GM18505 (cell line): Measurements from ENCODE around the gene FAM131A.

Source experiments
- ATAC-seq: cut with Tn5 transposase; IDR thresholded peaks from one replicate; pipeline ENCODE4 v1.9.1; 2021; ENCODE audit not compliant: unreplicated experiment
- POLR2A ChIP-seq: IDR thresholded peaks from 4 replicates; pipeline ENCODE4 v1.6.1; 2011; ENCODE audit warnings: borderline replicate concordance; ENCODE audit not compliant: insufficient read depth, insufficient read length; ENCODE audit errors: extremely low read depth

The FAM131A gene

DNA sequence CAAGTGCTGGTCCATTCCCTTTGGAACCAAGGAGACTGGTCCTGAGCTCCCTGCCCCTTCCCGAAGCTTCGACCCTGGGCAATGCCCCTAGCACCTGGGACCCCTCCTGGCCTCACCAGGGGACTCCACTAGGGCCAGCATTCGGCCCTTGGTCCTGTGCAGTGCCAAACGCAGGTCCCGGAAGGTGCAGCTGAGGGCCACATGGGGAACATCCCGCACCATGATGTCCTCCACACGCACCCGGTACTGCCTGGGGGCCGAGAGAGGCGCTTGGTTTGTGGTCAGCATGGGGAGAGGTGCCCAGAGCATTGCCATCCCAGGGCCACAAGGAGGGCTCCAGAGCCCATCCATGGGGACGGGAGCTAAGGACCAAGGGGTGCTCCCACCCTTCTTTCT, 16.1 kb downstream of the FAM131A start:
- TF ChIP-seq POLR2A = no peak
- no peak for ATAC-seq

GRCh38 chr3:184354121-184354728, 16.8 kb downstream of the FAM131A start:
- no peak for TF ChIP-seq POLR2A
- no peak for ATAC-seq

- ATAC-seq = no peak
- TF ChIP-seq POLR2A = no peak
Observed at GRCh38 chr3:184354754-184355153, 17.4 kb downstream of the FAM131A start.

- ATAC-seq = no peak
- no peak for TF ChIP-seq POLR2A
Observed at GRCh38 chr3:184355261-184356040, 18.1 kb downstream of the FAM131A start.

DNA sequence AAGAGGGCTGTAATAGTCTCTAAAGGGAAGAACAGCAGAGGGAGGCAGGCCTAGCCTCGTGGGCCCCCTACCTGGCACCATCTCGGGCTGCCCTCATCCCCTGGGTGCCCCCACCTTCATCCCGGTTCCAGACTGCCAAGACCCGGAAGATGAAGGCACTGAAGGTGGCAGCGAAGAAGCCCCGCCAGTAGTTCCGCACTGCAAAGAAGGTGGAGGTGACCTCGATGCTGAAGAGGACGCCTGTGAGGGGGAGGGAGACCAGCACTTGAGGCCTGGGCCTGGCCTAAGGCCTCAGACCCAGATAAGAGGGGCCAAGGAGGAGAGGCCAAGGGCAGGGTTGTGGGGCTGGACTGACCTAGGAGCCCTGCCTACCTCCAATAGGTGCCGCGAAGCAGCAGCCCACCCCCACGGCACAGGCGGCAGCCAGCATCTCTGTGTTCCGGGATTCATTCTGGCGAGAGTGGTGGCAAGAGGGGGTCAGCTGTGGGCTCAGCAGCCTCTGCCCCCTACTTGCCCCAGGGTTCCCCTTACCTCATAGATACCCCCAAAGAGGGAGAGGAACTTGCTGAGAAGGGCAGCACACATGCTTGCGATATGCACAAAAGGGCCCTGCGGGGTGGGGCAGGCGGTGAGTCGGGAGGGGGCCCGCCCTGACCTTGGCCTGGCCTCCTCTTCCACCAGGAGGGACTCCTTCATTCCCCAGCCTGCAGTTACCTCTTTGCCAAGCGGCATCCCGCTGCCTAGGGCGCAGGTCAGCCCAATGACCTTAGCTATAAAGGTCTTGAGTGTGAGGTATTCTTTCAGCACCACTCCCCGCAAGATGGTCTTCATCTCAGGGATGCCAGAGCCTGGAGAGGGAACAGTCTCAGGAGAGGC, 20.1 kb downstream of the FAM131A start:
- no peak for ATAC-seq
- TF ChIP-seq POLR2A = no peak

DNA sequence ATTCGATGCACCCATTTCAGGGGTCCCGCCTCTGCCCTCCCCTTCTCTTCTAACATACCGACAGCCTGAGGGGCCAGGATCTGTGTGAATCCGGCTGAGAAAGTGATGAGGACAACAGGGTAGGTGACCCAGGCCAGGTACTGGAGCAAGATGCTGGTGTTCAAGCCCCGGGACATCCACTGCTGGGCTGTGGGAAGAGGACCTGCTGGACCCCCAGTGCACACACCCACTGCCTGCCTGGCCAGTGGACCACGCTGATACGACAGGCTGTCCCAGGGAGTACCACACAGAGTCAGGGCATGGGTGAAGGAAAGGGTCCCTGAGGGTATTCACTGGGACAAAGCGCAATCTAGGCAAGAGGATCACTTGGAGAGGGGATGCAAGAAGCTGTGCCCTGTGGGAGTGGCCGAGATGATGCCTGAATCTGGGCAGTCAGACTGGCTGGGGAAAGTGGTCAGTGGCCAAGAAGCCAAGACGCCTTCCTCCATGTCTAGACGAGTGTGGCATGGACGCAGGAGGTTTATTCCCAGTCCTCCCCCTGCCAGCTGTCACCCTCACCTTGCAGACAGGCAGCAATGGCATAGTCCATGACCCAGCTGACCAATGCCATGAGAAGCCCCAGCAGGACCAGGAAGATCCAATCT, 20.8 kb downstream of the FAM131A start:
- ATAC-seq = no peak
- TF ChIP-seq POLR2A = no peak

GRCh38 chr3:184358921-184359350, 21.5 kb downstream of the FAM131A start:
- no peak for ATAC-seq

GRCh38 chr3:184359610-184360009, 22.2 kb downstream of the FAM131A start:
- ATAC-seq = no peak
- TF ChIP-seq POLR2A = no peak

More at GRCh38 chr3:184358921-184359350, 21.5 kb downstream of the FAM131A start:
- TF ChIP-seq POLR2A = no peak

- no peak for ATAC-seq
- TF ChIP-seq POLR2A = no peak
Observed at GRCh38 chr3:184360070-184360928, 22.9 kb downstream of the FAM131A start.

- TF ChIP-seq POLR2A = no peak
- ATAC-seq = peak; percentile 8
Observed at GRCh38 chr3:184360929-184361531, 23.6 kb downstream of the FAM131A start.

GRCh38 chr3:184361532-184361931, 24.1 kb downstream of the FAM131A start, which contains the start of the genes CLCN2 and POLR2H:
Gene CLCN2, minus strand, starts transcription at chr3:184361605. Its CDS starts 126 bp downstream, at chr3:184361479.
Gene POLR2H, plus strand, starts transcription at chr3:184361710. Its CDS starts 1,783 bp downstream, at chr3:184363493.
- peak; percentile 55 for TF ChIP-seq POLR2A
- peak; percentile 34 for ATAC-seq
